Measurements from ENCODE around the gene ARF3. TPM values are rescaled to one million over a fixed set of nuclear protein-coding genes. Genes with fewer than 3 reads are reported as not detected.
A peak's percentile ranks its signal among the peaks of the same experiment; 100 is the strongest.

Gene ARF3
- total and polyA plus RNA-seq, 9 donors: 25.5 to 243 (median 100) TPM

GRCh38 chr12:48940181-48940580, 17.1 kb downstream of the ARF3 start:
- no peak for DNase-seq
- Histone ChIP-seq H3K36me3 (no peaks in the 10 kb centered on the region), H3K4me1 (ENCODE audit: insufficient read depth) (no peaks in the 10 kb centered on the region), H3K27me3 (no peaks in the 10 kb centered on the region), H3K9me3 (no peaks in the 10 kb centered on the region), H3K4me3 (no peak overlapping the region), H3K27ac (no peak overlapping the region)
- TF ChIP-seq POLR2A (IDR thresholded peaks at IDR 0.05): no peak
- TF ChIP-seq, protein P1, sequence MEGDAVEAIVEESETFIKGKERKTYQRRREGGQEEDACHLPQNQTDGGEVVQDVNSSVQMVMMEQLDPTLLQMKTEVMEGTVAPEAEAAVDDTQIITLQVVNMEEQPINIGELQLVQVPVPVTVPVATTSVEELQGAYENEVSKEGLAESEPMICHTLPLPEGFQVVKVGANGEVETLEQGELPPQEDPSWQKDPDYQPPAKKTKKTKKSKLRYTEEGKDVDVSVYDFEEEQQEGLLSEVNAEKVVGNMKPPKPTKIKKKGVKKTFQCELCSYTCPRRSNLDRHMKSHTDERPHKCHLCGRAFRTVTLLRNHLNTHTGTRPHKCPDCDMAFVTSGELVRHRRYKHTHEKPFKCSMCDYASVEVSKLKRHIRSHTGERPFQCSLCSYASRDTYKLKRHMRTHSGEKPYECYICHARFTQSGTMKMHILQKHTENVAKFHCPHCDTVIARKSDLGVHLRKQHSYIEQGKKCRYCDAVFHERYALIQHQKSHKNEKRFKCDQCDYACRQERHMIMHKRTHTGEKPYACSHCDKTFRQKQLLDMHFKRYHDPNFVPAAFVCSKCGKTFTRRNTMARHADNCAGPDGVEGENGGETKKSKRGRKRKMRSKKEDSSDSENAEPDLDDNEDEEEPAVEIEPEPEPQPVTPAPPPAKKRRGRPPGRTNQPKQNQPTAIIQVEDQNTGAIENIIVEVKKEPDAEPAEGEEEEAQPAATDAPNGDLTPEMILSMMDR (IDR thresholded peaks at IDR 0.05): no peak
- TF ChIP-seq EP300 (IDR thresholded peaks at IDR 0.05): no peak
- intact Hi-C loops (cut with DNase I): loop anchor here in 1 of 4 donors (5.0 kb wide), 1 partner anchor 88 kb away; the partner anchor contains the start of gene DDX23
- WGBS, 3 donors: 78 to 87% (median 80%) methylated on average over 3 of the region's 3 CpGs

DNA sequence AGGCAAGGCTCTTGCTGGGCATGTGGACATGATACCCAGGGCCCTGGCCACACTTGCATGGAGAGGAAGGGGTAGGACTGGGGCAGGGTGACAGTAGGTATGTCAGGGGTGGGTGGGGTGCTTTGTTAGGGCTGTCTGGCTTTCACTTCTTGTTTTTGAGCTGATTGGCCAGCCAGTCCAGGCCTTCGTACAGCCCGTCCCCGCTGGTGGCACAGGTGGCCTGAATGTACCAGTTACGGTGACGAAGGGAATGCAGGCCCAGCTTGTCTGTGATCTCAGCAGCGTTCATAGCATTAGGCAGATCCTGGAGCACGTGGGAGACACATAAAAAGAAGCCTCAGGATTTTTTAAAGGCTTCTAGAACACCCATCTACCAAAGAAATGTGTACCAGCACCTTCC, 18.5 kb downstream of the ARF3 start:
- Histone ChIP-seq H3K36me3 (no peaks in the 10 kb centered on the region), H3K4me3 (no peak overlapping the region), H3K9me3 (no peaks in the 10 kb centered on the region), H3K27ac (no peak overlapping the region), H3K4me1 (ENCODE audit: insufficient read depth) (no peaks in the 10 kb centered on the region), H3K27me3 (no peaks in the 10 kb centered on the region)
- TF ChIP-seq, protein P1 (IDR thresholded peaks at IDR 0.05): no peak
- TF ChIP-seq EP300 (IDR thresholded peaks at IDR 0.05) (no peak), POLR2A (IDR thresholded peaks at IDR 0.05) (no peak)
- intact Hi-C loops (cut with DNase I): loop anchor here in 1 of 4 donors (5.0 kb wide), 1 partner anchor 87 kb away; the partner anchor contains the start of gene DDX23
- 86 to 89% (median 87%) methylated on average over 7 of the region's 7 CpGs for WGBS, 3 donors
- no peak for DNase-seq

DNA sequence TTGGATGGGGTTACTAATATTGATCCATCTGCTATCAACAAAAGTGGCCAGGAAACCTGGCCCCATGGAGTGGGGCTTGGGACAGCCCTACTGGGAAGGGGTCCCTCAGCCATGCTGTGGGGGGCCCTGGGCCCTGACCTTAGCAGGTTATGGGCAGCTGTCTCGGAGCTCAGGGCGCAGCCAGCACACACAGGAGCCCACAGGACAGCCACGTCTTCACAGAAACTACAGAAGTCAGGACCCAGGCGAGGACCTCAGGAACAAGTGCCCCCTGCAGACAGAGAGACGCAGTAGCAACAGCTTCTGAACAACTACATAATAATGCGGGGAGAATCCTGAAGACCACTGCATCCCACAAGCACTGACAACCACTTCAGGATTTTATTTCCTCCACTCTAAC, 20.1 kb downstream of the ARF3 start:
- TF ChIP-seq EP300 (IDR thresholded peaks at IDR 0.05) (no peak), POLR2A (IDR thresholded peaks at IDR 0.05) (no peak)
- TF ChIP-seq, protein P1 (IDR thresholded peaks at IDR 0.05): no peak
- intact Hi-C loops (cut with DNase I): loop anchor here in 1 of 4 donors (5.0 kb wide), 1 partner anchor 85 kb away; the partner anchor contains the start of gene DDX23
- Histone ChIP-seq H3K9me3 (no peaks in the 10 kb centered on the region), H3K27me3 (no peaks in the 10 kb centered on the region), H3K36me3 (no peaks in the 10 kb centered on the region), H3K4me3 (no peak overlapping the region), H3K27ac (no peak overlapping the region), H3K4me1 (ENCODE audit: insufficient read depth) (no peaks in the 10 kb centered on the region)
- 82 to 88% (median 84%) methylated on average over 6 of the region's 6 CpGs for WGBS, 3 donors
- no peak for DNase-seq

DNA sequence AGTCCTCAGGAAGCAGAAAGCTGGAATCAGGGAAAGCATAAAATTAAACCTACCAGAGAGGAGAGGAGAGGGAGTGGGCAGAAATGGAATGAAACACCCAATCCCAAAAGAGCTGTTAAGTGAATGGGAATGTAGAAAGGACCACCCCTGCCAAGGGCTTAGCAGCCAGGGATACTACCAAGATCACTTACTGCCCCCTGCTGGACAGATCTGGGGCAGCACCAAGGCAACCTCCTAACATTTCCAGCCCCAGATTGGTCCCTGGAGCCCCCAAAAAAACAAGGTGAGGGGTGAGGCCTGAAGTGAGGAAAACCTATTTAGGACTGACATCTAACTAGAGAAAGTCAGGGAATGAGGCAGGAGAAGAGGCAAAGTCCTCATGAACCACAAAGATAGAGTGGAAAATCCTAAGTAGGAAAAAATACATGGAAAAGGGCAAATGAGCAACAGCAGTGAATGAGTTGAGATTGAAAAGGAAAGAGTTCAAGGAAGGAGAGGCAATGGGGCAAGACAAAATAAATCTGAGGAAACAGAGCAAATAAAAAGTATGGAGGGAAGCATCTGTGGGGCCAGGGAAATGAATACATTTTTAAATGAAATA, 20.8 kb downstream of the ARF3 start:
- Histone ChIP-seq H3K36me3 (no peaks in the 10 kb centered on the region), H3K9me3 (no peaks in the 10 kb centered on the region), H3K27me3 (no peaks in the 10 kb centered on the region), H3K27ac (no peak overlapping the region), H3K4me1 (ENCODE audit: insufficient read depth) (no peaks in the 10 kb centered on the region), H3K4me3 (no peak overlapping the region)
- intact Hi-C loops (cut with DNase I): loop anchor here in 1 of 4 donors (5.0 kb wide), 1 partner anchor 84 kb away; the partner anchor contains the start of gene DDX23
- TF ChIP-seq, protein P1 (IDR thresholded peaks at IDR 0.05): peak; percentile 40 to 78 (median 66)
- TF ChIP-seq EP300 (IDR thresholded peaks at IDR 0.05): no peak
- no peak for TF ChIP-seq POLR2A (IDR thresholded peaks at IDR 0.05)
- peak; percentile 58 to 82 (median 76) for DNase-seq

All from ovary (tissue), 9 donors.